Measurements from ENCODE around the gene EEF1E1.
A peak's percentile ranks its signal among the peaks of the same experiment; 100 is the strongest.

The EEF1E1 gene

DNA sequence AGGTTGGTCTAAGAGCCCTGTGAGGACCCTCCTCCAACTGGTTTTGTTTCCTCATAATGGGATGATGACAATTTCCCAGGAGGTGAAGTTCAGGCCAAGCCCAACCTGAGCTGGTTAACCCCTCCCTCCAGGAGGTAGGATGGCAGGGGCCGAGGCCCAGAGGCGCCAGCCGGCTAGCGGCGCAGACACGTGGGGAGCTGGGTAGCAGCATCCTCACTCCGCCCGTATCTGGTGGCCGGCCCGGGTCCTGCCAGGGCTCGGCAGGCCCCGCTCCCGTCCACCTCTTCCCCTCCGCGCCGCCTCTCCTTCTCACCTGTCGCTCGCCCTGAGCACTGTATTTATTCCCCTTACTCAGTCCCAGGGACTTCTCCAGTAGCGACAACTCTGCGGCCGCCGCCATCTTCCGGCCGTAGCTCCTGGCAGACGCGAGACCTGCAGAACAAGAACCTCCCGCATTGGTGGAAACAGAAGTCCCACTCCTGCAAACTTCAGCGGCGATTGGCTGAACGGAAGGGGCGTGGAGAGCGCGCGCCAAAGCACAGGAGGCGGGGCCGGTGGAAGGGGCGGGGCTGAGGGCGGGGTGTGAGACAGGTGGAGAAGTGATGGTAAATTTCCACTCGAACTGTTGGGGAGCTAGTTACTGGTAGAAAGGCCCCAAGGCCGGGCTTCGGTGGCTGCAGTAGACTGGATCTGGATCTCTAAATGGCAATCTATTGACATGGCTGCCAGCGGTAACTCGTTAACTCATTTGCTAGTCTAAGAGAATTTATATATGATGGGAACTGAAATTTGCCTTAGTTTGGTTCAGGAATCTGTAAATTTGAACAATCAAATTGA is at the start of gene EEF1E1:
EEF1E1 (minus strand) TSS at position 427 of the 837 bp plus-strand sequence; CDS start at position 400, 27 bp downstream.
- Histone ChIP-seq H3K9ac (ENCODE audit: low read depth, low read length) (peak within 1 kb of the TSS; percentile 78), H3K4me1 (ENCODE audit: insufficient read depth, low read length) (0 out of 2 replicates have a peak, but pooled peaks cover 3% of the 10 kb centered on the region), H3K9me3 (ENCODE audit: control insufficient read depth, insufficient read depth, low read length) (no peaks in the 10 kb centered on the region), H3K36me3 (ENCODE audit: insufficient read depth, low read length) (peaks cover 6% of the 10 kb centered on the region; the same call in 1 of the 2 replicates)

DNA sequence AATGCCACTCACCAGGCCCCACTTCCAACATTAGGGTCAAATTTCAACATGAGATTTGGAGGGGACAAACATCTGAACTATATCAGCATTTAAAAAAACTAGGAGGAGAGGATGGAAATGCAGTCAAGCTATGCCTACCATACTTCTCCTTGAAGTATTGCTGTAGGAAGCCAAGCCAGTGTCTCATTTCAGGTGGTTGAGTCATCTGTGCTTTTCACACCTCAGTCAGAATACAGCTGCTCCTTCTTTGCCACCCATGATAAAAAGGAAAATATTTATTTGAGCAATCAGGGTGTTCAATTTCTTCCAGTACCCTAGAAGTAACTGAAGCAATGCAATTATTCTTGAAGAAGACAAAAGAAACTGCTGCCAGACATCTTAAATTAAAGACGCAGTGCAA is 47.0 kb upstream of the EEF1E1 start:
- H3K9ac ChIP-seq (ENCODE audit: low read depth, low read length): no peak overlapping the region
- no peaks in the 10 kb centered on the region for H3K9me3 ChIP-seq (ENCODE audit: control insufficient read depth, insufficient read depth, low read length)
- no peaks in the 10 kb centered on the region for H3K4me1 ChIP-seq (ENCODE audit: insufficient read depth, low read length)
- H3K36me3 ChIP-seq (ENCODE audit: insufficient read depth, low read length): no peaks in the 10 kb centered on the region

DNA sequence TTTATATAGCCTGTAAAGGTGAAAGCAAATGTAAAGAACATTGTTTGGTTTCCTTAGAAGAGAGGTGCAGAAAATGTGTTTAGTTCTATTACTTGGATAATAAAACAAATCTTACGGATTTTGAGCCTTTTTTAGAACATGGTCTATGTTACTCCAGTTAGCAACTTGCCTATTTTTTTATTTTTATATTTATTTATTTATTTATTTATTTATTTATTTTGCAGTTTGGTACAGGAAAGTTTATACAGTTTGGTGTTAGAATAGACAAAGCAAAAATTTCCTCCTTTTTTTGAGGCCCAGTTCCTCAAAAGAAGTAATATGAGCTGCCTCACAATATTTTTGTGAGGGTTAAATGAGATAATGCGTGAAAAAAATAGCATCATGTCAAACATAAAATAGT is 41.6 kb upstream of the EEF1E1 start:
- no peaks in the 10 kb centered on the region for H3K4me1 ChIP-seq (ENCODE audit: insufficient read depth, low read length)
- no peak overlapping the region for H3K9ac ChIP-seq (ENCODE audit: low read depth, low read length)
- H3K36me3 ChIP-seq (ENCODE audit: insufficient read depth, low read length): no peaks in the 10 kb centered on the region
- no peaks in the 10 kb centered on the region for H3K9me3 ChIP-seq (ENCODE audit: control insufficient read depth, insufficient read depth, low read length)

GRCh38 chr6:8139451-8139850 is 37.1 kb upstream of the EEF1E1 start:
- Histone ChIP-seq H3K9ac (ENCODE audit: low read depth, low read length) (no peak overlapping the region), H3K4me1 (ENCODE audit: insufficient read depth, low read length) (no peaks in the 10 kb centered on the region)

DNA sequence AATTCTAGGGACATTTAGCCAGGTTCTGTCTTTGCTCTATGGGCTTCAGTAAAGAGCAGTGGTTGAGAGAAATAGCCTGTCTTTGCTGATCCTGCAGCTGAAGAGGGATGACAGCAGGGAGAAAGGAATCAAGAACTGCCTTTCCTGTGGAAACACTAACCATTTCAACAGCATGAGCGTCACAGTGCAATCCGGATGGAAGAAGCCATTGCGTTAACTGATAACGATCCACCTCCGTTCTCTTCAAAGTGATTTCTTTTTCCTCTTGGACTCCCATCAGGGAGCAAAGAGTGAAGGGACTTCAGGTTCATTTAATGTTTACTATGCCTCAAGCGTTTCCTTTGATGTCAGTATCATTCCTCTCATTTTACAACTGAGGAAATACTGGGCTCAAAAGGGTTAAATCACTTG is 35.2 kb upstream of the EEF1E1 start:
- H3K9me3 ChIP-seq (ENCODE audit: control insufficient read depth, insufficient read depth, low read length): no peaks in the 10 kb centered on the region
- no peak overlapping the region for H3K9ac ChIP-seq (ENCODE audit: low read depth, low read length)
- H3K4me1 ChIP-seq (ENCODE audit: insufficient read depth, low read length): no peaks in the 10 kb centered on the region
- H3K36me3 ChIP-seq (ENCODE audit: insufficient read depth, low read length): no peaks in the 10 kb centered on the region

More at GRCh38 chr6:8139451-8139850, 37.1 kb upstream of the EEF1E1 start:
- H3K36me3 ChIP-seq (ENCODE audit: insufficient read depth, low read length): no peaks in the 10 kb centered on the region
- no peaks in the 10 kb centered on the region for H3K9me3 ChIP-seq (ENCODE audit: control insufficient read depth, insufficient read depth, low read length)

- Histone ChIP-seq H3K36me3 (ENCODE audit: insufficient read depth, low read length) (no peaks in the 10 kb centered on the region), H3K9ac (ENCODE audit: low read depth, low read length) (no peak overlapping the region), H3K4me1 (ENCODE audit: insufficient read depth, low read length) (no peaks in the 10 kb centered on the region), H3K9me3 (ENCODE audit: control insufficient read depth, insufficient read depth, low read length) (no peaks in the 10 kb centered on the region)
Observed at GRCh38 chr6:8135276-8135675, 32.9 kb upstream of the EEF1E1 start.

DNA sequence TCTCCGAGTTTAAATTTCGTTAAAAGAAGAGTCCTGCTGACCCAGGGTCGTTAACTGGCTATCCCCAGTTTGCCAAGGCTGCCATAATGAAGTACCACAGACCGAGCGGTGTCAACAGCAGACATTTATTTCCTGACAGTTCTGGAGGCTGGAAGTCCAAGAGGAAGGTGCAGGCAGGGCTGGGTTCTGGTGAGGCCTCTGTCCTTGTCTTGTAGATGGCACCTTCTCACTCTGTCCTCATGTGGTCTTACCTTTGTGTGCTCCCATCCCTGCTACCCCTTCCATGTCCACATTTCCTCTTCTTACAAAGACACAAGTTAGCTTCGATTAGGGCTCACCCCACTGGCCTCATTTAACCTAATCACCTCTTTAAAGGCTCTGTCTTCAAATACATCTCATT is 29.8 kb upstream of the EEF1E1 start:
- no peak overlapping the region for H3K9ac ChIP-seq (ENCODE audit: low read depth, low read length)
- H3K36me3 ChIP-seq (ENCODE audit: insufficient read depth, low read length): no peaks in the 10 kb centered on the region
- H3K4me1 ChIP-seq (ENCODE audit: insufficient read depth, low read length): no peaks in the 10 kb centered on the region
- H3K9me3 ChIP-seq (ENCODE audit: control insufficient read depth, insufficient read depth, low read length): no peaks in the 10 kb centered on the region

DNA sequence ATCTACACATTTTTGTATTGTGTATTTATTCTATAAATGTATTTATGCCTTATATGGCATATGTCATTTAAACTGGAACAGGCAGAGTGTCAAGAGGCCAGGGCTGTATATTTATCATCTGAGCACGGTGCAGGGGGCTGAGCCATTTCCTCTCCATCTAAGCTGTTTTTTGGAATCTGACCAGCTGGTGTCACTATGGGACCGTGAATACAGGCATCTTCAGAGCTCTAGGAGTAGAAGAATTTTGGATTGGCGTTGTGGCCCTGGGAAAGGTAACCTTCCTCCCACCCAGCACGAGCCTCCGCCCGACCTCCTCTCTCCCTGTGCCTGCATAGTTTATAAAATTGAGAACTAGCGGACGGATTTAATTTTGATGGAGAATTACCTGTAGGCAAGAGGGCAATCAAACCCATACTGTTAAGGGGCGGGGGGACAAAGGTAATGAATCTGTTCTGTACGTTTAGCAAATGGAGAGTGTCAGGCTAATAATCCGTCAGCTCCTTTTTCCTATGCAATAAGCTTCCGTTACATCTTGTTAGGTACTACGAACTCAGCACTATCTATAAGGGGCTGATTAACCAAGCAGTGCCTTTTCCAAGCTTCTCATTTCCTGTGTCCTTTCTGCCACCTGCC is 29.0 kb upstream of the EEF1E1 start:
- H3K9ac ChIP-seq (ENCODE audit: low read depth, low read length): no peak overlapping the region
- no peaks in the 10 kb centered on the region for H3K36me3 ChIP-seq (ENCODE audit: insufficient read depth, low read length)
- no peaks in the 10 kb centered on the region for H3K4me1 ChIP-seq (ENCODE audit: insufficient read depth, low read length)
- H3K9me3 ChIP-seq (ENCODE audit: control insufficient read depth, insufficient read depth, low read length): no peaks in the 10 kb centered on the region

- no peaks in the 10 kb centered on the region for H3K36me3 ChIP-seq (ENCODE audit: insufficient read depth, low read length)
- no peak overlapping the region for H3K9ac ChIP-seq (ENCODE audit: low read depth, low read length)
- no peaks in the 10 kb centered on the region for H3K4me1 ChIP-seq (ENCODE audit: insufficient read depth, low read length)
- H3K9me3 ChIP-seq (ENCODE audit: control insufficient read depth, insufficient read depth, low read length): no peaks in the 10 kb centered on the region
Observed at GRCh38 chr6:8130399-8130798, 28.1 kb upstream of the EEF1E1 start.

DNA sequence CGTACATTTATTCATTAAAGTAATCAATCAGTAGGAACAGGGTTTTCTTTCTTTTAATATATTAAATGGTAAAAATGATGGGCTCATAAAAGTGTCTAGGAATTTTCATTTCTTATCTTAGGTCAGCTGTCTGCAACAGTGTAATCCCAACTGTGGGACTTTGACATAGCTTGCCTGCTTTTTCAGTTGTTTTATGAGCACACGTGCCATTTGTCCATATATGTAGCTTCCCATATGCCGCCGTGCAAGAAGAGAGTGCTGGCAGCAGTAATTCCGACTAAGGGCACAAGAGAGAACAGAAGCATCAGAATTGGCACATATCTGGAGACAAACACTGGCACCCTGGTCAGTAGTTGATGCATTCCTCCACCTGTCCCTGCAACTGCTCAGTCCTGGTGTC is 20.9 kb upstream of the EEF1E1 start:
- no peak overlapping the region for H3K9ac ChIP-seq (ENCODE audit: low read depth, low read length)
- no peaks in the 10 kb centered on the region for H3K9me3 ChIP-seq (ENCODE audit: control insufficient read depth, insufficient read depth, low read length)
- H3K36me3 ChIP-seq (ENCODE audit: insufficient read depth, low read length): no peaks in the 10 kb centered on the region
- H3K4me1 ChIP-seq (ENCODE audit: insufficient read depth, low read length): no peaks in the 10 kb centered on the region

GRCh38 chr6:8114956-8115355 is 12.6 kb upstream of the EEF1E1 start:
- H3K9me3 ChIP-seq (ENCODE audit: control insufficient read depth, insufficient read depth, low read length): no peaks in the 10 kb centered on the region
- H3K9ac ChIP-seq (ENCODE audit: low read depth, low read length): no peak overlapping the region
- H3K4me1 ChIP-seq (ENCODE audit: insufficient read depth, low read length): no peaks in the 10 kb centered on the region
- H3K36me3 ChIP-seq (ENCODE audit: insufficient read depth, low read length): no peaks in the 10 kb centered on the region

GRCh38 chr6:8113131-8113654 is 10.8 kb upstream of the EEF1E1 start:
- Histone ChIP-seq H3K4me1 (ENCODE audit: insufficient read depth, low read length) (no peaks in the 10 kb centered on the region), H3K36me3 (ENCODE audit: insufficient read depth, low read length) (no peaks in the 10 kb centered on the region), H3K9me3 (ENCODE audit: control insufficient read depth, insufficient read depth, low read length) (no peaks in the 10 kb centered on the region), H3K9ac (ENCODE audit: low read depth, low read length) (no peak overlapping the region)

DNA sequence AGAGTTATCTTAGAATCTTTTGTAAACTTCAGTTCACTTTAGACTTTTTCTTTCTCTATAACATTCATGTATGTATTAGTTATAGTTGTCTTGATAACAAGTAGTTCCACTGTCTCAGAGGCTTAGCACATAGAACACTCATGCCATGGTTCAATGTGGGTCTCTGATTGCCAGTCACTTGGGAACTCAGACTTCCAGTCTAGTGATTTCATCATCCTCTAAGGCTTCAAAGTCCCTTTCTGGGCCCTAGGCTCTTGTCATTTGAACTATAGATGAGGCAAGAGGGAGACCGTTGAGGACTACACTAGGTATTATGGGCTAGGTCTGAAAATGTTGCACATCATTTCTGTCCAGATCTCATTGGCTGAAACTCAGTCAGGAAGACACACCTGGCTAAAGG is 8.4 kb upstream of the EEF1E1 start:
- Histone ChIP-seq H3K36me3 (ENCODE audit: insufficient read depth, low read length) (no peaks in the 10 kb centered on the region), H3K9me3 (ENCODE audit: control insufficient read depth, insufficient read depth, low read length) (no peaks in the 10 kb centered on the region), H3K4me1 (ENCODE audit: insufficient read depth, low read length) (no peaks in the 10 kb centered on the region), H3K9ac (ENCODE audit: low read depth, low read length) (no peak overlapping the region)

DNA sequence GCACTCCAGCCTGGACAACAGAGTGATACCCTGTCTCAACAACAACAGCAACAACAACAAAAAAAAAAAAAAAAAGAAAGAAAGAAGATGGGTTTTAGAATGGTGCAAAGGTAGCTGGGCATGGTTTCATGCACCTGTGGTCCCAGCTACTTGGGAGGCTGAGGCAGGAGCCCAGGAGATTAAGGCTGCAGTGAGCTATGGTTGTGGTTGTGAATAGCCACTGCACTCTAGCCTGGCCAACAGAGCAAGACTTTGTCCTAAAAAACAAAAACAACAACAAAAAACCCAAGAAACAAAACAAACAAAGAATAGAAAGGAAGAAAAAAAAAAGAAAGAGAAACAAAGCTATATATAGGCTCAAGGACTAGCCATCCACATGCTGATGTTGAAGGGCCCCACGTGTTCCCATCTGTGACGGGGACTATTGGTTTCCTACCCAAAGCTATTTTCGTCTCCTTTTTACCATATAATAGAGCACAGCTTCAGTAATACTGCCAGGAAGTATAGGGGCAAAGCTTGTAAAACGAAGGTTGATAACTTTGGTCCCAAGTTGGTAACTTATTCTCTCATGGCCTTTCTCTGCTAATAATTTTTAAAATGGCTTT is 7.9 kb upstream of the EEF1E1 start:
- Histone ChIP-seq H3K9ac (ENCODE audit: low read depth, low read length) (no peak overlapping the region), H3K4me1 (ENCODE audit: insufficient read depth, low read length) (no peaks in the 10 kb centered on the region), H3K9me3 (ENCODE audit: control insufficient read depth, insufficient read depth, low read length) (no peaks in the 10 kb centered on the region), H3K36me3 (ENCODE audit: insufficient read depth, low read length) (no peaks in the 10 kb centered on the region)

Data from ES-I3 (cell line).